Right lobe of liver (tissue), 4 donors: ENCODE data around the gene GNAT2.

Experiments
- POLR2A ChIP-seq: fragments of 450-650 bp; IDR thresholded peaks from one replicate; pipeline ENCODE4 v1.6.1; 2017; ENCODE audit warnings: antibody characterized with exemption, mild to moderate bottlenecking
- TF ChIP-seq, protein P1 (sequence below), 4 donors: fragments of 200-600 bp in 3 of 4; fragments of 450-650 bp in 1 of 4; IDR thresholded peaks; one replicate each; pipeline versions ENCODE4 v1.5.1 to v1.8.0; 2016 to 2022; ENCODE audit warnings: antibody characterized with exemption in 4 of 4, mild to moderate bottlenecking in 2 of 4
- donor health status: DM: no; HTN: no; CAD: no.
- donor health status: DM: no; HTN: no; CAD: no.
- donor health status: DM: no; HTN: yes; CAD: no.

GRCh38 chr1:109657395-109657794 is 38.0 kb upstream of the GNAT2 start:
- TF ChIP-seq, protein P1, sequence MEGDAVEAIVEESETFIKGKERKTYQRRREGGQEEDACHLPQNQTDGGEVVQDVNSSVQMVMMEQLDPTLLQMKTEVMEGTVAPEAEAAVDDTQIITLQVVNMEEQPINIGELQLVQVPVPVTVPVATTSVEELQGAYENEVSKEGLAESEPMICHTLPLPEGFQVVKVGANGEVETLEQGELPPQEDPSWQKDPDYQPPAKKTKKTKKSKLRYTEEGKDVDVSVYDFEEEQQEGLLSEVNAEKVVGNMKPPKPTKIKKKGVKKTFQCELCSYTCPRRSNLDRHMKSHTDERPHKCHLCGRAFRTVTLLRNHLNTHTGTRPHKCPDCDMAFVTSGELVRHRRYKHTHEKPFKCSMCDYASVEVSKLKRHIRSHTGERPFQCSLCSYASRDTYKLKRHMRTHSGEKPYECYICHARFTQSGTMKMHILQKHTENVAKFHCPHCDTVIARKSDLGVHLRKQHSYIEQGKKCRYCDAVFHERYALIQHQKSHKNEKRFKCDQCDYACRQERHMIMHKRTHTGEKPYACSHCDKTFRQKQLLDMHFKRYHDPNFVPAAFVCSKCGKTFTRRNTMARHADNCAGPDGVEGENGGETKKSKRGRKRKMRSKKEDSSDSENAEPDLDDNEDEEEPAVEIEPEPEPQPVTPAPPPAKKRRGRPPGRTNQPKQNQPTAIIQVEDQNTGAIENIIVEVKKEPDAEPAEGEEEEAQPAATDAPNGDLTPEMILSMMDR (IDR thresholded peaks at IDR 0.05): no peak
- TF ChIP-seq POLR2A: no peak
